Measurements from ENCODE around the gene SRP68. TPM values are rescaled to one million over a fixed set of nuclear protein-coding genes. Genes with fewer than 3 reads are reported as not detected.

The SRP68 gene
- total and polyA plus RNA-seq, 2 of the 4 experiments (the other 2 are of a cell fraction): 47.1 to 82.6 TPM

DNA sequence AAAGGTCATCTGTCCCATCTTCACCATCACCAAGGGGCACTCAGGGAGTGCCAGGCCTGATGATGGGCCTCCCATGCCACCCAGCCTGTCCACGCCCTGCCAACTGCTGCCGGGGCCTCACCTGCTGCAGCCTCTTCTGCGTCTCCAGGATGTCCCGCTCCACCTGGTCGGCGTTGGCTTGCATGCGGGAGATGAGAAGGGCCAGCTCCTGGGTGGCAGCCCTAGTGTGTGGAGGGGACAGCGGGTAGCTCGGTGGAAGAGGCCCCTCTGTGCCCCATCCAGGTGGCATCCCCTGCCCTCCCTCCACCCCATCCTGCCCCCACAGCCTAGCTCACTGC lies 48.4 kb downstream of the SRP68 start:
- ATAC-seq (ENCODE audit: low read depth): no peak
- CTCF ChIA-PET: interaction anchor here (0.8 kb wide), 1 partner anchor 10 kb away, joined by 3 read pairs; no protein-coding TSS in a partner anchor
- in situ Hi-C loops (cut with MboI; ENCODE audit: low sequenced_read_pairs): no loop called here

More for the DNA sequence above, 48.4 kb downstream of the SRP68 start:
- H3K56ac ChIP-seq (ENCODE audit: extremely low read depth, insufficient read depth, low read length): no peak overlapping the region
- no peak overlapping the region for H4K91ac ChIP-seq (ENCODE audit: insufficient read depth, low read depth, low read length)
- no peak for TF ChIP-seq RFX5 (IDR thresholded peaks at IDR 0.05; ENCODE audit: low read depth, low read length)
- TF ChIP-seq BHLHE40 (IDR thresholded peaks at IDR 0.05; ENCODE audit: low read depth, low read length): no peak
- no peak for TF ChIP-seq RCOR1 (IDR thresholded peaks at IDR 0.05; ENCODE audit: insufficient replicate concordance, low read length)
- TF ChIP-seq FOS (IDR thresholded peaks at IDR 0.05; ENCODE audit: low read depth, low read length): no peak
- TF ChIP-seq MAFK (IDR thresholded peaks at IDR 0.05; ENCODE audit: low read depth, low read length): no peak
- TF ChIP-seq, protein P1, sequence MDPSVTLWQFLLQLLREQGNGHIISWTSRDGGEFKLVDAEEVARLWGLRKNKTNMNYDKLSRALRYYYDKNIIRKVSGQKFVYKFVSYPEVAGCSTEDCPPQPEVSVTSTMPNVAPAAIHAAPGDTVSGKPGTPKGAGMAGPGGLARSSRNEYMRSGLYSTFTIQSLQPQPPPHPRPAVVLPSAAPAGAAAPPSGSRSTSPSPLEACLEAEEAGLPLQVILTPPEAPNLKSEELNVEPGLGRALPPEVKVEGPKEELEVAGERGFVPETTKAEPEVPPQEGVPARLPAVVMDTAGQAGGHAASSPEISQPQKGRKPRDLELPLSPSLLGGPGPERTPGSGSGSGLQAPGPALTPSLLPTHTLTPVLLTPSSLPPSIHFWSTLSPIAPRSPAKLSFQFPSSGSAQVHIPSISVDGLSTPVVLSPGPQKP (IDR thresholded peaks at IDR 0.05; ENCODE audit: borderline replicate concordance, low read depth, low read length): no peak
- TF ChIP-seq SMC3 (IDR thresholded peaks at IDR 0.05; ENCODE audit: low read depth, low read length): no peak
- no peak for TF ChIP-seq NFE2L2 (IDR thresholded peaks at IDR 0.05; ENCODE audit: low read depth, low read length)
- TF ChIP-seq, protein P2, sequence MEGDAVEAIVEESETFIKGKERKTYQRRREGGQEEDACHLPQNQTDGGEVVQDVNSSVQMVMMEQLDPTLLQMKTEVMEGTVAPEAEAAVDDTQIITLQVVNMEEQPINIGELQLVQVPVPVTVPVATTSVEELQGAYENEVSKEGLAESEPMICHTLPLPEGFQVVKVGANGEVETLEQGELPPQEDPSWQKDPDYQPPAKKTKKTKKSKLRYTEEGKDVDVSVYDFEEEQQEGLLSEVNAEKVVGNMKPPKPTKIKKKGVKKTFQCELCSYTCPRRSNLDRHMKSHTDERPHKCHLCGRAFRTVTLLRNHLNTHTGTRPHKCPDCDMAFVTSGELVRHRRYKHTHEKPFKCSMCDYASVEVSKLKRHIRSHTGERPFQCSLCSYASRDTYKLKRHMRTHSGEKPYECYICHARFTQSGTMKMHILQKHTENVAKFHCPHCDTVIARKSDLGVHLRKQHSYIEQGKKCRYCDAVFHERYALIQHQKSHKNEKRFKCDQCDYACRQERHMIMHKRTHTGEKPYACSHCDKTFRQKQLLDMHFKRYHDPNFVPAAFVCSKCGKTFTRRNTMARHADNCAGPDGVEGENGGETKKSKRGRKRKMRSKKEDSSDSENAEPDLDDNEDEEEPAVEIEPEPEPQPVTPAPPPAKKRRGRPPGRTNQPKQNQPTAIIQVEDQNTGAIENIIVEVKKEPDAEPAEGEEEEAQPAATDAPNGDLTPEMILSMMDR (conservative IDR thresholded peaks at IDR 0.05; ENCODE audit: low read depth, low read length): no peak
- no peak for TF ChIP-seq CHD1 (IDR thresholded peaks at IDR 0.05; ENCODE audit: low read depth, low read length)
- TF ChIP-seq RAD21 (IDR thresholded peaks at IDR 0.05; ENCODE audit: low read length): no peak
- no peak for TF ChIP-seq MXI1 (IDR thresholded peaks at IDR 0.05; ENCODE audit: borderline replicate concordance, low read depth, low read length)
- no peak for TF ChIP-seq MAZ (IDR thresholded peaks at IDR 0.05; ENCODE audit: borderline replicate concordance, low read depth, low read length)
- no peak for TF ChIP-seq POLR2A (IDR thresholded peaks at IDR 0.05; ENCODE audit: low read depth, low read length)
- TF ChIP-seq, protein P3, sequence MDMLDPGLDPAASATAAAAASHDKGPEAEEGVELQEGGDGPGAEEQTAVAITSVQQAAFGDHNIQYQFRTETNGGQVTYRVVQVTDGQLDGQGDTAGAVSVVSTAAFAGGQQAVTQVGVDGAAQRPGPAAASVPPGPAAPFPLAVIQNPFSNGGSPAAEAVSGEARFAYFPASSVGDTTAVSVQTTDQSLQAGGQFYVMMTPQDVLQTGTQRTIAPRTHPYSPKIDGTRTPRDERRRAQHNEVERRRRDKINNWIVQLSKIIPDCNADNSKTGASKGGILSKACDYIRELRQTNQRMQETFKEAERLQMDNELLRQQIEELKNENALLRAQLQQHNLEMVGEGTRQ (IDR thresholded peaks at IDR 0.05; ENCODE audit: low read depth, low read length): no peak
- TF ChIP-seq CEBPB (IDR thresholded peaks at IDR 0.05; ENCODE audit: low read depth, low read length): no peak
- H2AFZ ChIP-seq (replicated peaks; ENCODE audit: low read length, poor library complexity): no peak overlapping the region
- no peaks in the 10 kb centered on the region for H4K20me1 ChIP-seq (ENCODE audit: insufficient read depth, low read length)
- no peak overlapping the region for H2BK15ac ChIP-seq (ENCODE audit: low read depth, low read length)
- no peaks in the 10 kb centered on the region for H3K9me1 ChIP-seq (ENCODE audit: insufficient read depth, low read length)
- H3K79me1 ChIP-seq (ENCODE audit: low read depth in 1 of 2, low read length in 2 of 2): no peaks in the 10 kb centered on the region
- H3K27me3 ChIP-seq (ENCODE audit: control insufficient read depth, insufficient read depth, low read length): peaks cover 15% of the 10 kb centered on the region
- no peaks in the 10 kb centered on the region for H3K36me3 ChIP-seq (ENCODE audit: control insufficient read depth, insufficient read depth, low read length)
- no peak overlapping the region for H3K27ac ChIP-seq (ENCODE audit: insufficient read depth, low read length)
- H3K4ac ChIP-seq (ENCODE audit: low read depth, low read length): no peak overlapping the region
- POLR2A ChIA-PET (ENCODE audit: unreplicated experiment): no interaction called here
- H3K14ac ChIP-seq (replicated peaks; ENCODE audit: low read depth, low read length): no peak overlapping the region
- H3K4me1 ChIP-seq (ENCODE audit: control insufficient read depth, insufficient read depth, low read length): no peaks in the 10 kb centered on the region
- no peak overlapping the region for H3K4me3 ChIP-seq (ENCODE audit: insufficient read depth, low read depth, low read length)
- H2AK5ac ChIP-seq (ENCODE audit: low read depth, low read length): no peak overlapping the region
- no peak overlapping the region for H3K23ac ChIP-seq (ENCODE audit: low read depth, low read length)
- WGBS, 2 experiments (ENCODE audit: extremely low coverage in 2 of 2, insufficient read length in 1 of 2): 96% methylated on average over 4 of the region's 9 CpGs; no CpG with 5 or more reads in 1 of the 2 experiments
- H3K4me2 ChIP-seq (ENCODE audit: low read depth, low read length): no peak overlapping the region
- no peak overlapping the region for H2BK20ac ChIP-seq (ENCODE audit: low read depth, low read length)
- H4K5ac ChIP-seq (ENCODE audit: low read depth, low read length): no peak overlapping the region
- no TSS peak for BruUV-seq (replicated peaks)
- no peak for DNase-seq
- H2AK9ac ChIP-seq (replicated peaks; ENCODE audit: low read depth, low read length, poor library complexity): no peak overlapping the region
- no peak overlapping the region for H3K18ac ChIP-seq (ENCODE audit: low read depth, low read length)
- H3K9ac ChIP-seq (ENCODE audit: low read depth, low read length): no peak overlapping the region
- no peak overlapping the region for H2BK5ac ChIP-seq (ENCODE audit: low read depth, low read length, poor library complexity, severe bottlenecking)
- H3K9me3 ChIP-seq (ENCODE audit: control insufficient read depth, insufficient read depth, low read length): no peaks in the 10 kb centered on the region
- H4K8ac ChIP-seq (ENCODE audit: low read depth in 2 of 2, low read length in 2 of 2): no peak overlapping the region
- H2BK120ac ChIP-seq (ENCODE audit: low read depth, low read length): no peak overlapping the region
- dilution Hi-C loops (cut with HindIII; ENCODE audit: low sequenced_read_pairs, unreplicated experiment) (no loop called here), intact Hi-C loops (cut with micrococcal nuclease) (no loop called here)

All from IMR-90 (cell line).